SK-N-SH treated with all-trans-retinoic acid at 6 μM for 48 hours (cell line): ENCODE measurements around the gene SFI1.

Source experiments
- ATAC-seq: fragments of 200-7000 bp; cut with Tn5 transposase; 3 replicates; pipeline ENCODE4 v1.9.1; 2020; ENCODE audit warnings: mild to moderate bottlenecking, moderate library complexity
- ARNTL ChIP-seq: fragments of 450-650 bp; formaldehyde crosslinking; IDR thresholded peaks from 2 replicates; pipeline ENCODE4 v1.5.0; 2020; ENCODE audit warnings: low read depth, mild to moderate bottlenecking, moderate library complexity, borderline replicate concordance
- BACH2 ChIP-seq: fragments of 250-450 bp; sonication (Bioruptor Pico); IDR thresholded peaks from 2 replicates; pipeline ENCODE4 v1.9.0; 2021; ENCODE audit warnings: mild to moderate bottlenecking, borderline replicate concordance
- CSRNP3 ChIP-seq: fragments of 250-450 bp; sonication (Bioruptor Pico); IDR thresholded peaks from 2 replicates; pipeline ENCODE4 v1.5.1; 2021; ENCODE audit warnings: mild to moderate bottlenecking, moderate library complexity
- ESRRG ChIP-seq: fragments of 250-450 bp; sonication (Bioruptor Pico); IDR thresholded peaks from 2 replicates; pipeline ENCODE4 v1.6.1; 2021; ENCODE audit warnings: mild to moderate bottlenecking
- GLIS3 ChIP-seq: fragments of 250-450 bp; sonication (Bioruptor Pico); IDR thresholded peaks from 2 replicates; pipeline ENCODE4 v1.5.0; 2020; ENCODE audit warnings: mild to moderate bottlenecking, moderate library complexity
- ISL1 ChIP-seq: fragments of 250-450 bp; sonication (Bioruptor Pico); IDR thresholded peaks from 2 replicates; pipeline ENCODE4 v2.1.2; 2022; ENCODE audit warnings: mild to moderate bottlenecking, moderate library complexity
- OSR1 ChIP-seq: fragments of 250-450 bp; sonication (Bioruptor Pico); IDR thresholded peaks from 2 replicates; pipeline ENCODE4 v1.8.0; 2022; ENCODE audit warnings: moderate library complexity, mild to moderate bottlenecking, inconsistent platforms
- PPARA ChIP-seq: fragments of 250-450 bp; sonication (Bioruptor Pico); IDR thresholded peaks from 2 replicates; pipeline ENCODE4 v1.5.0; 2020; ENCODE audit warnings: mild to moderate bottlenecking, borderline replicate concordance
- RARB ChIP-seq: fragments of 250-450 bp; sonication (Bioruptor Pico); IDR thresholded peaks from 2 replicates; pipeline ENCODE4 v1.8.0; 2021; ENCODE audit warnings: mild to moderate bottlenecking, moderate library complexity
- SNAI2 ChIP-seq: fragments of 250-450 bp; sonication (Bioruptor Pico); IDR thresholded peaks from 2 replicates; pipeline ENCODE4 v1.5.0; 2020; ENCODE audit warnings: mild to moderate bottlenecking, moderate library complexity
- TCF4 ChIP-seq: fragments of 250-450 bp; sonication (Bioruptor Pico); IDR thresholded peaks from 2 replicates; pipeline ENCODE4 v1.8.0; 2021; ENCODE audit warnings: mild to moderate bottlenecking, moderate library complexity, borderline replicate concordance
- TOX ChIP-seq: fragments of 250-450 bp; sonication (Bioruptor Pico); IDR thresholded peaks from 2 replicates; pipeline ENCODE4 v1.8.0; 2021; ENCODE audit warnings: mild to moderate bottlenecking, moderate library complexity, borderline replicate concordance
- ZC3H10 ChIP-seq: fragments of 250-450 bp; sonication (Bioruptor Pico); IDR thresholded peaks from 2 replicates; pipeline ENCODE4 v1.5.1; 2021; ENCODE audit warnings: mild to moderate bottlenecking, moderate library complexity
- ZFP3 ChIP-seq: fragments of 250-450 bp; sonication (Bioruptor Pico); IDR thresholded peaks from 2 replicates; pipeline ENCODE4 v1.5.0; 2020; ENCODE audit warnings: mild to moderate bottlenecking, moderate library complexity
- ZFP30 ChIP-seq: fragments of 450-650 bp; formaldehyde crosslinking; IDR thresholded peaks from 2 replicates; pipeline ENCODE4 v1.5.0; 2022; ENCODE audit warnings: mild to moderate bottlenecking, moderate library complexity
- ZNF565 ChIP-seq: fragments of 450-650 bp; formaldehyde crosslinking; conservative IDR thresholded peaks from 2 replicates; pipeline ENCODE4 v1.5.0; 2020; ENCODE audit warnings: low read depth, mild to moderate bottlenecking, moderate library complexity
- ZNF70 ChIP-seq: fragments of 450-650 bp; formaldehyde crosslinking; IDR thresholded peaks from 2 replicates; pipeline ENCODE4 v1.5.0; 2020; ENCODE audit warnings: mild to moderate bottlenecking, moderate library complexity
- ZNF8 ChIP-seq: fragments of 450-650 bp; formaldehyde crosslinking; IDR thresholded peaks from 2 replicates; pipeline ENCODE4 v1.5.0; 2020; ENCODE audit warnings: mild to moderate bottlenecking, moderate library complexity
- TF ChIP-seq, protein P1 (sequence below): fragments of 250-450 bp; sonication (Bioruptor Pico); IDR thresholded peaks from 2 replicates; pipeline ENCODE4 v1.8.0; 2021; ENCODE audit warnings: low read depth, mild to moderate bottlenecking, moderate library complexity, borderline replicate concordance
- TF ChIP-seq, protein P2 (sequence below): fragments of 250-450 bp; sonication (Bioruptor Pico); IDR thresholded peaks from 2 replicates; pipeline ENCODE4 v1.5.1; 2020; ENCODE audit warnings: low read depth, mild to moderate bottlenecking, moderate library complexity
- TF ChIP-seq, protein P3 (sequence below): fragments of 250-450 bp; sonication (Bioruptor Pico); IDR thresholded peaks from 2 replicates; pipeline ENCODE4 v1.5.0; 2020; ENCODE audit warnings: mild to moderate bottlenecking, moderate library complexity

The SFI1 gene

DNA sequence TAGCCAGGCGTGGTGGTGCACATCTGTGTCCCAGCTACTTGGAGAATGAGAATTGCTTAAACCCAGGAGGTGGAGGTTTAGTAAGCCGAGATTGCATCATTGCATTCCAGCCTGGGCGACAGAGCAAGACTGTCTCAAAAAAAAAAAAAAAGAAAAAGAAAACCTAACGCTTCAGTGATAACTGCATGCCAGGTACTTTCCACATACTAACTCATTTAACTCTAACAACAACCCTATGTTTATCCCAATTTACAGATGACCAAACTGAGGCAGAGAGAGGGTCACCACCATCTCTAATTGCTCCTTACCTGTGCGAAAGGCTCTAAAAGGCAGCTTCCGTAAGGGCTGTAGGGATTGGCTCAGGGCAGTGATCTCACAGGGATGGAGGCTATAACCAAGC is 154.1 kb downstream of the SFI1 start (continued):
- TF ChIP-seq, protein P1, sequence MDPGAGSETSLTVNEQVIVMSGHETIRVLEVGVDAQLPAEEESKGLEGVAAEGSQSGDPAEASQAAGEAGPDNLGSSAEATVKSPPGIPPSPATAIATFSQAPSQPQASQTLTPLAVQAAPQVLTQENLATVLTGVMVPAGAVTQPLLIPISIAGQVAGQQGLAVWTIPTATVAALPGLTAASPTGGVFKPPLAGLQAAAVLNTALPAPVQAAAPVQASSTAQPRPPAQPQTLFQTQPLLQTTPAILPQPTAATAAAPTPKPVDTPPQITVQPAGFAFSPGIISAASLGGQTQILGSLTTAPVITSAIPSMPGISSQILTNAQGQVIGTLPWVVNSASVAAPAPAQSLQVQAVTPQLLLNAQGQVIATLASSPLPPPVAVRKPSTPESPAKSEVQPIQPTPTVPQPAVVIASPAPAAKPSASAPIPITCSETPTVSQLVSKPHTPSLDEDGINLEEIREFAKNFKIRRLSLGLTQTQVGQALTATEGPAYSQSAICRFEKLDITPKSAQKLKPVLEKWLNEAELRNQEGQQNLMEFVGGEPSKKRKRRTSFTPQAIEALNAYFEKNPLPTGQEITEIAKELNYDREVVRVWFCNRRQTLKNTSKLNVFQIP = no peak
- TF ChIP-seq RARB (CRISPR knock-in tag) (no peak), ZC3H10 (CRISPR knock-in tag) (no peak), ZNF8 (CRISPR knock-in tag) (no peak), ZFP30 (CRISPR knock-in tag) (no peak), ISL1 (CRISPR knock-in tag) (no peak), ESRRG (no peak), TCF4 (CRISPR knock-in tag) (no peak), ARNTL (CRISPR knock-in tag) (no peak)
- TF ChIP-seq, protein P2, sequence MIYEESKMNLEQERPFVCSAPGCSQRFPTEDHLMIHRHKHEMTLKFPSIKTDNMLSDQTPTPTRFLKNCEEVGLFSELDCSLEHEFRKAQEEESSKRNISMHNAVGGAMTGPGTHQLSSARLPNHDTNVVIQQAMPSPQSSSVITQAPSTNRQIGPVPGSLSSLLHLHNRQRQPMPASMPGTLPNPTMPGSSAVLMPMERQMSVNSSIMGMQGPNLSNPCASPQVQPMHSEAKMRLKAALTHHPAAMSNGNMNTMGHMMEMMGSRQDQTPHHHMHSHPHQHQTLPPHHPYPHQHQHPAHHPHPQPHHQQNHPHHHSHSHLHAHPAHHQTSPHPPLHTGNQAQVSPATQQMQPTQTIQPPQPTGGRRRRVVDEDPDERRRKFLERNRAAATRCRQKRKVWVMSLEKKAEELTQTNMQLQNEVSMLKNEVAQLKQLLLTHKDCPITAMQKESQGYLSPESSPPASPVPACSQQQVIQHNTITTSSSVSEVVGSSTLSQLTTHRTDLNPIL (CRISPR knock-in tag) = no peak

GRCh38 chr22:31651664-31652063 is 155.3 kb downstream of the SFI1 start:
- no peak for ATAC-seq
- TF ChIP-seq SNAI2 (CRISPR knock-in tag) = no peak
- no peak for TF ChIP-seq ZNF565 (CRISPR knock-in tag)
- TF ChIP-seq ZFP3 (CRISPR knock-in tag) = no peak
- TF ChIP-seq TCF4 (CRISPR knock-in tag) = no peak
- no peak for TF ChIP-seq OSR1 (CRISPR knock-in tag)
- TF ChIP-seq ZNF70 = no peak
- TF ChIP-seq, protein P3, sequence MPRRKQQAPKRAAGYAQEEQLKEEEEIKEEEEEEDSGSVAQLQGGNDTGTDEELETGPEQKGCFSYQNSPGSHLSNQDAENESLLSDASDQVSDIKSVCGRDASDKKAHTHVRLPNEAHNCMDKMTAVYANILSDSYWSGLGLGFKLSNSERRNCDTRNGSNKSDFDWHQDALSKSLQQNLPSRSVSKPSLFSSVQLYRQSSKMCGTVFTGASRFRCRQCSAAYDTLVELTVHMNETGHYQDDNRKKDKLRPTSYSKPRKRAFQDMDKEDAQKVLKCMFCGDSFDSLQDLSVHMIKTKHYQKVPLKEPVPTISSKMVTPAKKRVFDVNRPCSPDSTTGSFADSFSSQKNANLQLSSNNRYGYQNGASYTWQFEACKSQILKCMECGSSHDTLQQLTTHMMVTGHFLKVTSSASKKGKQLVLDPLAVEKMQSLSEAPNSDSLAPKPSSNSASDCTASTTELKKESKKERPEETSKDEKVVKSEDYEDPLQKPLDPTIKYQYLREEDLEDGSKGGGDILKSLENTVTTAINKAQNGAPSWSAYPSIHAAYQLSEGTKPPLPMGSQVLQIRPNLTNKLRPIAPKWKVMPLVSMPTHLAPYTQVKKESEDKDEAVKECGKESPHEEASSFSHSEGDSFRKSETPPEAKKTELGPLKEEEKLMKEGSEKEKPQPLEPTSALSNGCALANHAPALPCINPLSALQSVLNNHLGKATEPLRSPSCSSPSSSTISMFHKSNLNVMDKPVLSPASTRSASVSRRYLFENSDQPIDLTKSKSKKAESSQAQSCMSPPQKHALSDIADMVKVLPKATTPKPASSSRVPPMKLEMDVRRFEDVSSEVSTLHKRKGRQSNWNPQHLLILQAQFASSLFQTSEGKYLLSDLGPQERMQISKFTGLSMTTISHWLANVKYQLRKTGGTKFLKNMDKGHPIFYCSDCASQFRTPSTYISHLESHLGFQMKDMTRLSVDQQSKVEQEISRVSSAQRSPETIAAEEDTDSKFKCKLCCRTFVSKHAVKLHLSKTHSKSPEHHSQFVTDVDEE (CRISPR knock-in tag) = no peak
- no peak for TF ChIP-seq BACH2 (CRISPR knock-in tag)
- TF ChIP-seq ZFP30 (CRISPR knock-in tag) = no peak
- TF ChIP-seq ARNTL (CRISPR knock-in tag) = no peak
- TF ChIP-seq, protein P1 = no peak
- no peak for TF ChIP-seq TOX (CRISPR knock-in tag)
- TF ChIP-seq, protein P2 (CRISPR knock-in tag) = no peak
- TF ChIP-seq RARB (CRISPR knock-in tag) = no peak
- no peak for TF ChIP-seq GLIS3
- no peak for TF ChIP-seq ESRRG
- TF ChIP-seq PPARA (CRISPR knock-in tag) = no peak
- TF ChIP-seq ZNF8 (CRISPR knock-in tag) = no peak

DNA sequence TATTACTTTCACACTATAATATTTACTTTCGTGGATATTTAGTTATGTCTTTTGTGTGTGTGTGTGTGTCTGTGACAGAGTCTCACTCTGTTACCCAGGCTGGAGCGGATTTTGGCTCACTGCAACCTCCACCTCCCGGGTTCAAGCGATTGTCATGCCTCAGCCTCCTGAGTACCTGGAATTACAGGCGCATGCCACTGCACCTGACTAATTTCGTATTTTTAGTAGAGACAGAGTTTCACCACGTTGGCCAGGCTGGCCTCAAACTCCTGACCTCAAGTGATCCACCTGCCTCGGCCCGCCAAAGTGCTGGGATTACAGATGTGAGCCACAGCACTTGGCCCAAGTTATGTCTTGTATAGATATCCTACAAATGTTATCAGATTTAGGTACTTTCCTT is 155.8 kb downstream of the SFI1 start:
- TF ChIP-seq ZFP30 (CRISPR knock-in tag) = no peak
- TF ChIP-seq CSRNP3 (CRISPR knock-in tag) = no peak
- no peak for TF ChIP-seq ESRRG
- TF ChIP-seq BACH2 (CRISPR knock-in tag) = no peak
- ATAC-seq = no peak
